Activated T-helper 2 cell treated with anti-CD3 and anti-CD28 coated beads, Interferon-gamma antibody, Interleukin-2, Interleukin-4, amounts not matched to agents 10 μg/mL and 5 μg/mL and 100 μg/mL, durations not matched to agents 14 hours and 24 hours and 36 hours (primary cell): ENCODE data around the gene MAPK8IP1. TPM values are rescaled to one million over a fixed set of nuclear protein-coding genes. Genes with fewer than 3 reads are reported as not detected.
A peak's percentile ranks its signal among the peaks of the same experiment; 100 is the strongest.

ENCODE experiments used
- DNase-seq: peaks from one replicate; pipeline ENCODE4 v3.0.0; 2021; ENCODE audit warnings: low spot score
- H3K27ac Mint-ChIP-seq: one replicate; pipeline ENCODE4 v1.8.0; 2021; ENCODE audit warnings: mixed read lengths
- H3K27me3 Mint-ChIP-seq: one replicate; pipeline ENCODE4 v1.8.0; 2021; ENCODE audit warnings: low read depth, mixed read lengths
- H3K36me3 Mint-ChIP-seq: one replicate; pipeline ENCODE4 v1.8.0; 2021; ENCODE audit warnings: low read depth, mixed read lengths
- H3K4me1 Mint-ChIP-seq: one replicate; pipeline ENCODE4 v1.8.0; 2021; ENCODE audit warnings: low read depth, mixed read lengths
- H3K4me3 Mint-ChIP-seq: one replicate; pipeline ENCODE4 v1.8.0; 2021; ENCODE audit warnings: low read depth, mild to moderate bottlenecking, moderate library complexity, mixed read lengths
- H3K9me3 Mint-ChIP-seq: one replicate; pipeline ENCODE4 v1.8.0; 2021; ENCODE audit warnings: mixed read lengths
- intact Hi-C: fragments of 100-400 bp; cut with micrococcal nuclease; formaldehyde crosslinking; loops from one replicate; pipeline ENCODE4 v1.15.1; 2023
- total RNA-seq: library from RNA; stranded (reverse); gene quantifications from 2 replicates; pipeline ENCODE4 v1.2.3, GENCODE V29; 2022

The MAPK8IP1 gene
- total RNA-seq, 1 donor from 2014 or later, result 0.66 TPM

DNA sequence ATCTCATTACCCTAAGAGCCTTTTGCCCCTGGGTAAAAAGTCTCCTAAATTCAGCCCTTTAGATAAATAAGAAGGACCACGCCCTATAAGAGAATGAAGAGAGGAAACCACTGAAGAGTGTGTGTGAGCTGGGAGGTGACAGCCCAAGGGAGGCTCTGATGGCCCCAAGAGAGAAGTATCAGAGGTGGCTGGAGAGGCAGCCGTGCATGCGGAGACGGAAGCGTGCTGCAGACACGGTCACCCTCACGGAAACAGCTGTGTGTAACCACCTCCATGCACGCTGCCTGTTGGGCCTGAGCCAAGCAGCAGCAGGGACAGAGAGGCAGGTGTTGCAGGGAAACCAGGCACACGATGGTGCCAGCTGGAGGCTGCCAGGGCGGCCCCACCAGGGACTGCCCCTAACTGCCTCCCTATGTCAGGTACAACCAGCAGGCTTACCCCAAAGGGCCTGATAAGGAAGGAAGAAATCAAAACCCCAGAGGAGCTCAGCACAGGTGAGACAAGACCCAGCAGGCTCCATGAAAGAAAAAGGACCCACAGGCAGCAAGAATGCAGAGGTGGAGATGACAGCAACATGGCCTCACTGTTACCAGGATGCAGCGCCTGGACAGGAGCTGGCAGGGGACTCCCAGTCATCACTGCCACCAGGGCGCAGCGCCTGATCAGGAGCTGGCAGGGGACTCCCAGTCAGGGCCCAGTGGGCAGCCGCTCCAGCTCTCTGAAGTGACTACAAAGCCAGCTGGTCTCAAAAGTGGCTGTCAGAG is 44.8 kb downstream of the MAPK8IP1 start:
- intact Hi-C loops, result no loop called here
- DNase-seq, result peak; percentile 22
- Mint-ChIP-seq H3K36me3 (peaks cover 4% of the 10 kb centered on the region), H3K27me3 (no peaks in the 10 kb centered on the region), H3K27ac (peak overlapping the region; percentile 44), H3K4me3 (no peak overlapping the region), H3K9me3 (no peaks in the 10 kb centered on the region), H3K4me1 (peaks cover 10% of the 10 kb centered on the region)

DNA sequence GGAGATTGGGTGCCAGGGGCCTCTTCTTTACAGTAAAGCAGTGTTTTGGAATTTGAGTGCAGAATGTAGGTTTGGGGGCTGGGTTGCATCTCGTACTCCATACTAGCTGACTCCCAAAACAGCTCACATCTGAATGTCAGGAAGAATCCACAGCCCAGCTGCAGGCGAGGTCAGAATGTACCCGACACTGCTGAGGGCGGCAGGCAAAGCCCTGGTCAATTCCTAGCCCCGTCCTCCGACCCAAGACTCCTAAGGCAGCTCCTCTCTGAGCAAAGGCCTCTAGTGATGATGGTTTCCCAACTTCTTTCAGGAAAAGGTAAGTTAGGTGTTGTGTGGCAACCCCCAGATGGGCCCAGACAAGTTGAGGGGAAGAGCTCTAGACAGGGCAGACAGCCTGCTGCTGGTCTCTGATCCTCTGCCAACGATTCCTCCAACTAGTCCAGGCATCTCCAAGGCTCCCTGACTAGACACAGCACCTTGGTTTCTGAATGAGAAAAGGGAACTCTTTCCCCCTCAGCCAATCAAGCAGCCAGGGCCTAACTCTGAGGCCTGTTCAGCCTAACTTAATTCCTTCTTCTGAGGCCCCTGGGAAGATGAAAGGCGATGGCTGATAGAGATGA is 45.6 kb downstream of the MAPK8IP1 start:
- peaks cover 10% of the 10 kb centered on the region for H3K4me1 Mint-ChIP-seq
- no peaks in the 10 kb centered on the region for H3K27me3 Mint-ChIP-seq
- intact Hi-C loops, result no loop called here
- H3K36me3 Mint-ChIP-seq, result peaks cover 4% of the 10 kb centered on the region
- no peak overlapping the region for H3K27ac Mint-ChIP-seq
- H3K4me3 Mint-ChIP-seq, result no peak overlapping the region
- DNase-seq, result no peak
- H3K9me3 Mint-ChIP-seq, result no peaks in the 10 kb centered on the region

DNA sequence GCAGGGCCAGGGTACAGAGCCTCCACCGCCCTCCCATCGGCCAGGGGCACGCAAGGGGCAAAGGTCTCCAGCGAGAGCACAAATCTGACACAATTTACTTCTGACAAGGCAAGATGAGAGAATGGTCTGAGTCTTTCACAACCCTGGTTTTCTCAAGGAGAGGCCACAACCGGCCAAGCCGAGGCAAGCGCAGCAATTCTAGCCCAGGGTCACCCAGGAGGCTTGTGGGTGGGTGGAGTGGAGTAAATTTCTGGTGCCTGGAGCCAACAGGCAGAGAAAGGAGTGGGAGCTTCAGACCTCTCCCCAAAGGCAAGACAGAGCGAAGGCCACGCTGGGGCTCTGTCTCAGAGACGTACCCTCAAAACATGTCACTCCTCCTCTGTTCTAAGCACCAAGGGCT is 46.3 kb downstream of the MAPK8IP1 start:
- Mint-ChIP-seq H3K9me3 (no peaks in the 10 kb centered on the region), H3K4me3 (no peak overlapping the region), H3K27ac (no peak overlapping the region), H3K4me1 (peaks cover 10% of the 10 kb centered on the region), H3K27me3 (no peaks in the 10 kb centered on the region), H3K36me3 (peaks cover 7% of the 10 kb centered on the region)
- no peak for DNase-seq
- intact Hi-C loops, result no loop called here

DNA sequence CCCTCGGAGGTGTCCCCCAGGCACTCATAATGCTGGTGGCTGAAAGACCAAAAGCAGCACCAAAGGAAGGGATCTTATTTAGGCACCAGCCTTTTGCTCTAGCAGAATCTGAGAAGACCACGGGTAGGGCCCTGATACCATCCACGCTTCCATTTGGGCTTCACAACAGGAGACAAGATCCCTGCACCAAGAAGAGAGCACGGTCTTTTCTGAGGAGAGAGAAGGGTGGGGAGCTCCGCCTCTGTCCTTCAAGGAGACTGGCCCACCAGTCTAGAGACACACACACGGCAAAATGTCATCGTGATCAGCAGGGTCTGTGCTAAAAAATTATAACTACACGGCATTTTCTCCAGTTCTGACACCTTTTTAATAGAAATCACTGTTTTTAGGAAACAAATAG is 46.8 kb downstream of the MAPK8IP1 start:
- intact Hi-C loops, result no loop called here
- no peaks in the 10 kb centered on the region for H3K27me3 Mint-ChIP-seq
- H3K9me3 Mint-ChIP-seq, result no peaks in the 10 kb centered on the region
- H3K4me1 Mint-ChIP-seq, result peaks cover 10% of the 10 kb centered on the region
- peaks cover 12% of the 10 kb centered on the region for H3K36me3 Mint-ChIP-seq
- H3K27ac Mint-ChIP-seq, result no peak overlapping the region
- no peak overlapping the region for H3K4me3 Mint-ChIP-seq
- no peak for DNase-seq

DNA sequence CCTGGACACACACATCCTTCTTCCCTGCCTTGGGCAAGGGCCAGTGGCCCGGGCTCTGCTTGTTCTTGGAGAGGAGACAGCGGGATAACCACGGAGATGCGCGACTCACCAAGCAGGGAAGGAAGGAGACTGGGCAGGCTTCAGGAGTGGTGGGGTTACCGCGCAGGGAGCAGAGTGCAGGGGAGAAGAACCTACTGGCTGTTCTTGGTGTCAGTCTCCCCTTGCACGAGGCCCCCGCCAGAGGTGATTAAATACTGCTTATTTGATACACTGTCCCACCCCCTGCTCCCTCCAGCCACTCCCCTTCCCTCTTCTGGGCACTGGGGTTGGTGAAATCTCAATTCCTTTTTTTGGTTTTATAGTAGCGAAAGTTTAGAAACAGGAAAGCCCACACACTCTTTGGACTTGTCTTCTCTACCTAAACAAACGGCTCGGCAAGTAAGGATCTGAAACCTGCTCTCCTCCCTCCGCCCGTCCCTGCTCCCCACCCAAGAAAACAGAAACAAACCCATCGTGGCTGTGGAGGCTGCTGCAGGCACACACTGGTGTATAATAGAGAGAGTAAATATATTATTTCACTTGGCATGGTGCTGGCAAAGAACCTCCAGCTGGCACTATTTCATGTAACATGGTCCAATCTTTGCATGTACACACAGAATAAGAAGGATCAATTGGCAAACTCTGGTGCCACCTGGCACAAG is 47.8 kb downstream of the MAPK8IP1 start:
- no peak overlapping the region for H3K27ac Mint-ChIP-seq
- H3K27me3 Mint-ChIP-seq, result no peaks in the 10 kb centered on the region
- intact Hi-C loops, result no loop called here
- peaks cover 10% of the 10 kb centered on the region for H3K4me1 Mint-ChIP-seq
- DNase-seq, result no peak
- H3K9me3 Mint-ChIP-seq, result no peaks in the 10 kb centered on the region
- peaks cover 12% of the 10 kb centered on the region for H3K36me3 Mint-ChIP-seq
- no peak overlapping the region for H3K4me3 Mint-ChIP-seq

DNA sequence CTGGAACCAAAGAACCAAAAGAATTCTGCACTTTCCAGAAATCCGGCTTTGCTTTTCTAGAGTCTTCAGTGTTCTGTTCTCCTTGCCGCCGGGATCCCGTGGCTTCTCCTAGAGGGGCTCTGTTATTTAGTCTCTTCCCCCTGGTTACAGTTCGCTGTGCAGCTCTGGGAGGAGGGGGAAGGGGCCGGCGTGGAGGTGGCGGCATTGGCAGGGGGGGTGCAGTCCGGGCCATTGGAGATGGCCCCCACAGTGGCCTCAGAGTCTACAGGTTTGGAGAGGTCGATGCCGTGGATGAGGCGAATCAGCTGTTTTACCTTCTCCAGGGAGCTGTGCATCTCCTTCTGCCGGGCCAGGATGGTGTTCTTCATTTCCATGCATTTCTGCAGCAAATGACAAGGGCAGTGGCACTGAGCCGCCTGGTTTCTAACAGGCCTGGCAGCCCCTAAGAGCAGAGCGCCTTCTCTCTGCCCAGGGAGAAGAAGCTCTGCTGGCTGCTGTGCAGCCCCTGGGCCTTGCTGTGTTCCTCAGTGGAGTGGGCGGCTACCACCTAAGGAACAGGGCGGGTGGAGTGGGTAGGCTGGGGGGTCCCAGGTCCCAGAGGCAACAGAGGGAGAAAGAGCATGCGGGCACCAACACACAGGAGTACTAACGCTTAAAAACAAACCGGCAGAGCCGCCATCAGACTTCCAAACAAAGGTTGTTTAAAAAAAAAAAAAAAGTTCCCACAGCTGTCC is 48.6 kb downstream of the MAPK8IP1 start:
- Mint-ChIP-seq H3K27ac (no peak overlapping the region), H3K4me1 (peaks cover 10% of the 10 kb centered on the region), H3K9me3 (no peaks in the 10 kb centered on the region), H3K36me3 (peaks cover 12% of the 10 kb centered on the region), H3K27me3 (no peaks in the 10 kb centered on the region), H3K4me3 (no peak overlapping the region)
- DNase-seq, result no peak
- intact Hi-C loops, result no loop called here

DNA sequence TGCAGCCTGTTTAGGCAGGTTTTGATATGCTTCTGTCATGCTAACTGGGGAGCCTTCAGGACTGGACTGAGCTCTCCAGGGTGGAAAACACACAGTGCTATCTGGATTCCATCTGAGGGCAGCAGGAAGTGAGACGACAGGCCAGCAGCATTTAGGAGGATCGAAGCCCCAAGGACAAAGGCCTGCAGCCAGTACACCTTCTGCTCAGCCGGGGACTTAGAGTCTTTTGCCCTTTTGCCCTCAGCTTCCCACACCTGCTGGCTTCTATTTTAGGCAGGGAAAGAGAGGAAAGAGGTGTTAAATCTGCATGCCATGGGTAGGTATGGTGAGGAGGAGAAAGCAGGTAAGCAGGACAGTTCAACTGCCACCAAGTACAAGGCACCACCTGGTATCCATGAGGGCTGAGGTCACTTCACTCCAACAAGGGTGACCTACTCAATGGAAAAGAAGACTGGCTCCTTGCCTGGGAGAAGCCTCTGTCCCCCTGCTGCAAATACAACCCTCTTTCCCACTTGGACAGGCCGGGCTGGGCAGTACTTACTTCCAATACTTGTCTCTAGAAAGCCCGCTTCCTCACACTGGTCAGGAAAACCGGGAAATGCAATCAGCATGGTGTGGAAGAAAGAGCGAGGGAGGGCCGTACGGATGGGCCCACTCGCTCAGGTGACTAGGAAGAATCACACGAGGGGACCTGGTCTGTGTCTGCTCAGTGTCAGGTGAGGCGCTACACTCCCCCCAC is 49.3 kb downstream of the MAPK8IP1 start:
- H3K4me3 Mint-ChIP-seq, result no peak overlapping the region
- intact Hi-C loops, result no loop called here
- H3K9me3 Mint-ChIP-seq, result no peaks in the 10 kb centered on the region
- peaks cover 12% of the 10 kb centered on the region for H3K36me3 Mint-ChIP-seq
- no peak for DNase-seq
- H3K4me1 Mint-ChIP-seq, result peaks cover 9% of the 10 kb centered on the region
- H3K27me3 Mint-ChIP-seq, result no peaks in the 10 kb centered on the region
- no peak overlapping the region for H3K27ac Mint-ChIP-seq

DNA sequence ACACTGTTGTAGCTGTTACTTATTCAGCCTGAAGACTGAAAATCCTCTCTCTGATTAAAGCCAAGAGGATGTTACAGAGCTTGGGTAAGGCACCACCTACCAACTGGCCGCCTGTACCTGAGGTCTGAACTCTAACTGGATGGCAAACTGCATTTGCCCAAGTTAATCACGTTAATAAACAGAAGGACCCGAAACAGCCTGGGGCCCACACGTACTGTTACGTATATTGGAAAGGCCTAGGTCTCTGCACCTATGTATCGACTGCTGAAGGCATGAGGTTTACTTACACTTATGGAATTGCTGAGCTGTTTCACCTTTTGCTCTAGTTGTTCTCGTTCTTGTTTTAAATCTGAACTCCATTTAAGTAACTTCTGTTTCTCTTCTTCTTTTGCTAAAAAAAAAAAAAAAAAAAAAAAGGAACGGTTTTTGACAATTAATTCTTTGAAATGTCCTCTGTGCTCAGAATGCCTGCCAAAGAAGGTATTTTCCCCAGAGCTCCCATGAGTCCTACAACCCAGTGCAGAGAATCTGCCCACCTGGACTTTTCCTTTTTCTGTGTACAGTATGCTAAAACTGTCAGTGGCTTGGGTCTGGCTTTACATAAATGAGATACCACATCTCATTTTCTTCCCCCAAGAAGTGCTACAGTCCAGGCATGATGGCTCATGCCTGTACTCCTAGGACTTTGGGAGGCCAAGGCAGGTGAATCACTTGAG is 50.1 kb downstream of the MAPK8IP1 start:
- H3K27me3 Mint-ChIP-seq, result no peaks in the 10 kb centered on the region
- no peaks in the 10 kb centered on the region for H3K9me3 Mint-ChIP-seq
- intact Hi-C loops, result no loop called here
- H3K4me3 Mint-ChIP-seq, result no peak overlapping the region
- H3K27ac Mint-ChIP-seq, result no peak overlapping the region
- DNase-seq, result no peak
- peaks cover 12% of the 10 kb centered on the region for H3K36me3 Mint-ChIP-seq
- H3K4me1 Mint-ChIP-seq, result peaks cover 1% of the 10 kb centered on the region

DNA sequence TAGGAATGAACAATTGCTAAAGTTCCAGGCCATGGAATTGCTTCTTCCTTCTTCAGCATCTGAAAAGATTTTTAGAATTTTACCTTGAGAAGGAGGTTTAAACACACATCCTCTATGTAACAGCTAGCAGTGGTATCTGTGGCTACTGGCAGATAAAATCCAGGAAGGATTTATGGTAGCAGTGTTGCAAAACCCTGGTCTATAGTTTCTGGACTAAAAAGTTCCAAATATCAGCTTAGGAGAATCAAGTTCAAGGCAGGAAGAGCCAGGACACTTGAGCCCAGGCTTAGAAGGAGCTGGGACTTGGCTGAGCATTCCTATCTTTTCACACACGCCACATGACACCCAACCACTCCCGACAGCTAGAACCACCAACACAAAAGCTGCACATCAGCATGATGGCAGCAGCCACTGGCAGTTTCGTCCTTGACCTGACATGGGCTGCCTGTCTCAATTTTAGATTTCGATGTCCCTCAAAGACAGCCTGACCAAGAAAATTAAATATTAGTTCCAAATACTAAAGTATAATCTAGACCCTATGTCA is 51.1 kb downstream of the MAPK8IP1 start:
- no peak for DNase-seq
- Mint-ChIP-seq H3K36me3 (peaks cover 12% of the 10 kb centered on the region), H3K27me3 (no peaks in the 10 kb centered on the region), H3K4me1 (no peaks in the 10 kb centered on the region), H3K9me3 (no peaks in the 10 kb centered on the region), H3K27ac (no peak overlapping the region), H3K4me3 (no peak overlapping the region)
- intact Hi-C loops, result no loop called here

DNA sequence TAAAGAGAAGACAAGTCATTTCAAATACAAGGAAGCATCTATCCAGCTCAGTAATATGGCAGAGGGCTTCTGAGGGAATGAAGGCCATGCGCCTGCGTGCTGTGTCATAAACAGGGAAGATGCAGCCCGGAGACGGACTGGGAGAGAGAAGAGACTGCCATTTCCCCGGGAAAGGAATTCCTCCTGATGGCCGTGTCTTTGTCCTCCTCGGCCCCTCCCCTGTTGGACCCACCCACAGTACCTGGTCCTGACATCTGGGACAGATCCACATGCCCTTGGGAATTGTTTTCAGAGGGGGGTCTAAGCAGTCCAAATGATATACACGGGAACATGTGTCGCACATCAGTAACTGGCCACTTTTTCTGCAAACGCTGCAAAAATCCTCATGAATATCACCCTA is 52.5 kb downstream of the MAPK8IP1 start:
- intact Hi-C loops, result no loop called here
- H3K4me1 Mint-ChIP-seq, result no peaks in the 10 kb centered on the region
- H3K27me3 Mint-ChIP-seq, result no peaks in the 10 kb centered on the region
- no peaks in the 10 kb centered on the region for H3K9me3 Mint-ChIP-seq
- H3K27ac Mint-ChIP-seq, result no peak overlapping the region
- H3K36me3 Mint-ChIP-seq, result peaks cover 18% of the 10 kb centered on the region
- no peak for DNase-seq
- H3K4me3 Mint-ChIP-seq, result no peak overlapping the region

DNA sequence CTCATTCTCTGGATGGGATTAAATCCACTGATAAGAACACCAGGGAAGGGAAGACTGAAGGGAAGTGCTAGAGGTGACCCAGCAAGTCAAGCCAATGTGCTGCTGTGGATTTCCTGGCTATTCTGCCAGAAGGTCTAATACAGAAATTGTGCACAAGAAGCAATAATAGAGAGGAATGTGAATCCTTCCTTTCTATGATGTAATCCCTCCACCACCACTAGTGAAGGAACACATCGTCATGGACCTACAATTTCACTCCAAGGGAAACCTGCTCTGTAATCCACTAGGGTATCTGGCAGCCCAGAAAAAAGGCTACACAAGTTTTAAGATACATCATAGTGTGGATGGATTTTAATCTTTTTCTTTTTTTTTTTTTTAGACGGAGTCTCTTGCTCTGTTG is 54.4 kb downstream of the MAPK8IP1 start:
- H3K4me1 Mint-ChIP-seq, result no peaks in the 10 kb centered on the region
- no peaks in the 10 kb centered on the region for H3K9me3 Mint-ChIP-seq
- no peak for DNase-seq
- H3K4me3 Mint-ChIP-seq, result no peak overlapping the region
- intact Hi-C loops, result no loop called here
- peaks cover 19% of the 10 kb centered on the region for H3K36me3 Mint-ChIP-seq
- no peak overlapping the region for H3K27ac Mint-ChIP-seq
- H3K27me3 Mint-ChIP-seq, result no peaks in the 10 kb centered on the region
